Vagina (tissue), 2 donors: ENCODE data around the gene TMEM140. TPM values are rescaled to one million over a fixed set of nuclear protein-coding genes. Genes with fewer than 3 reads are reported as not detected.

Experiments used
- DNase-seq, 2 donors: peaks; one replicate each; pipeline ENCODE4 v3.0.0-alpha.2; 2017; ENCODE audit errors: extremely low spot score in 2 of 2
- H3K27ac ChIP-seq: fragments of 200-600 bp; sonication (generic); one replicate; pipeline ENCODE4 v1.5.1; 2019
- H3K27me3 ChIP-seq: fragments of 200-600 bp; sonication (generic); one replicate; pipeline ENCODE4 v1.5.1; 2019
- H3K36me3 ChIP-seq, 2 donors: fragments of 200-600 bp; sonication (generic); one replicate each; pipeline ENCODE4 v1.5.1; 2017 to 2019
- H3K4me1 ChIP-seq: fragments of 200-600 bp; sonication (generic); one replicate; pipeline ENCODE4 v1.5.1; 2019
- H3K4me3 ChIP-seq, 2 donors: fragments of 200-600 bp; sonication (generic); 1 replicate in 1 of 2; 2 replicates in 1 of 2; pipeline ENCODE4 v1.5.1; 2016 to 2019
- H3K9me3 ChIP-seq: fragments of 200-600 bp; sonication (generic); one replicate; pipeline ENCODE4 v1.5.1; 2019
- CTCF ChIP-seq, 3 experiments: fragments of 450-650 bp in 2 of 3; fragments of 200-600 bp in 1 of 3; sonication (generic) in 1 of 3; IDR thresholded peaks; one replicate each; pipeline ENCODE4 v1.5.1; 2017 to 2019; ENCODE audit warnings: antibody characterized with exemption in 3 of 3, mild to moderate bottlenecking in 2 of 3, moderate library complexity in 2 of 3
- POLR2A ChIP-seq, 2 donors: fragments of 450-650 bp; IDR thresholded peaks; one replicate each; pipeline ENCODE4 v1.6.1; 2017; ENCODE audit warnings: antibody characterized with exemption in 2 of 2, mild to moderate bottlenecking in 2 of 2, moderate library complexity in 2 of 2
- POLR2AphosphoS5 ChIP-seq, 2 donors: sonication (generic); formaldehyde crosslinking; IDR thresholded peaks; one replicate each; pipeline ENCODE4 v1.9.0; 2017; ENCODE audit warnings: antibody characterized with exemption in 2 of 2, mild to moderate bottlenecking in 2 of 2, low read depth in 1 of 2; ENCODE audit not compliant: insufficient read depth in 1 of 2
- intact Hi-C: fragments of 100-400 bp; cut with DNase I; formaldehyde crosslinking; loops from one replicate; pipeline ENCODE4 v1.15.1; 2023
- microRNA-seq: library from miRNA; unstranded; fragments of <30 nt; microRNA quantifications from one replicate; pipeline ENCODE4, GENCODE V29; 2017; ENCODE audit warnings: borderline number of aligned reads, borderline replicate concordance
- small RNA-seq: library from RNA; depleted of rRNA; stranded (forward); fragments of <200 nt; gene quantifications from one replicate; pipeline ENCODE3, GENCODE V24; 2016
- total RNA-seq: library from RNA; depleted of rRNA; stranded (reverse); fragments of >200 nt; gene quantifications from one replicate; pipeline ENCODE4 v1.2.3, GENCODE V29; 2016

TMEM140 gene
- total RNA-seq, 1 donor from 2014 or later, result 20.4 TPM

GRCh38 chr7:135215180-135215579, 67.3 kb downstream of the TMEM140 start:
- peak in 1 of 2 donors; percentile 44 for DNase-seq
- Histone ChIP-seq H3K36me3 (no peaks in the 10 kb centered on the region), H3K4me3 (no peak overlapping the region), H3K4me1 (peaks cover 7% of the 10 kb centered on the region), H3K27me3 (no peaks in the 10 kb centered on the region), H3K9me3 (no peaks in the 10 kb centered on the region), H3K27ac (no peak overlapping the region)
- intact Hi-C loops, result no loop called here
- TF ChIP-seq POLR2AphosphoS5 (IDR thresholded peaks at IDR 0.05; ENCODE audit: insufficient read depth in 1 of 2, low read depth in 1 of 2) (no peak), POLR2A (IDR thresholded peaks at IDR 0.05) (no peak), CTCF (IDR thresholded peaks at IDR 0.05) (no peak)

- no peaks in the 10 kb centered on the region for H3K9me3 ChIP-seq
- no peak for DNase-seq
- H3K4me3 ChIP-seq, result no peak overlapping the region
- intact Hi-C loops, result no loop called here
- H3K27ac ChIP-seq, result no peak overlapping the region
- H3K36me3 ChIP-seq, result no peaks in the 10 kb centered on the region
- no peaks in the 10 kb centered on the region for H3K27me3 ChIP-seq
- no peak for TF ChIP-seq POLR2A (IDR thresholded peaks at IDR 0.05)
- no peak for TF ChIP-seq POLR2AphosphoS5 (IDR thresholded peaks at IDR 0.05; ENCODE audit: insufficient read depth in 1 of 2, low read depth in 1 of 2)
- TF ChIP-seq CTCF (IDR thresholded peaks at IDR 0.05), result no peak
- H3K4me1 ChIP-seq, result peaks cover 2% of the 10 kb centered on the region
These were observed 67.8 kb downstream of the TMEM140 start for GRCh38 chr7:135215698-135216097.

Small RNA genes within 50 kb of the gene (microRNA-seq; reads per million reads assigned to microRNA genes)
- gene MIR6509, result not detected

Small RNA genes within 50 kb of the gene (small RNA-seq; reads per million reads assigned to genes)
- gene MIR6509, result not detected

Other genes starting within 250 kb of the TMEM140 start
- gene AGBL3, start 161.6 kb upstream of the TMEM140 start, total RNA-seq, result 4.9 TPM
- 33.4 TPM for gene CYREN, start 22.6 kb downstream of the TMEM140 start, total RNA-seq
- gene WDR91, start 63.5 kb downstream of the TMEM140 start, total RNA-seq, result 31.2 TPM
- gene STRA8, start 85.8 kb downstream of the TMEM140 start, total RNA-seq, result not detected